ENCODE measurements around the gene TP53BP1. TPM values are rescaled to one million over a fixed set of nuclear protein-coding genes. Genes with fewer than 3 reads are reported as not detected.

TP53BP1 gene
- total RNA-seq, result 100 and 102 TPM in 2 replicates

GRCh38 chr15:43492673-43493601 lies at the start of gene TP53BP1:
Gene TP53BP1 (minus strand): TSS chr15:43493156. CDS start chr15:43493043, 113 bp downstream.

GRCh38 chr15:43517354-43518196 lies 24.6 kb upstream of the TP53BP1 start, which contains the start of gene MAP1A:
Gene MAP1A (plus strand): TSS chr15:43517608. CDS start chr15:43521474, 3,866 bp downstream.

GRCh38 chr15:43370975-43371974 lies 121.7 kb downstream of the TP53BP1 start, which contains the start of the genes TUBGCP4 and ZSCAN29:
Gene TUBGCP4 (plus strand): TSS chr15:43371101. CDS start chr15:43371355, 254 bp downstream.
Gene ZSCAN29 (minus strand): TSS chr15:43371043. CDS start chr15:43369913, 1,130 bp downstream.

Other genes starting within 250 kb of the TP53BP1 start
- 0.26 TPM in 1 of 2 replicates, not detected in the other for gene TGM5, start 226.2 kb downstream of the TP53BP1 start, total RNA-seq
- gene TGM7, start 190.9 kb downstream of the TP53BP1 start, total RNA-seq, result not detected in 2 replicates
- gene LCMT2, start 162.6 kb downstream of the TP53BP1 start, total RNA-seq, result 7.2 and 8.6 TPM in 2 replicates
- 16.7 and 17.8 TPM in 2 replicates for gene ZSCAN29, start 122.1 kb downstream of the TP53BP1 start, total RNA-seq
- 15.4 and 18.4 TPM in 2 replicates for gene TUBGCP4, start 122.1 kb downstream of the TP53BP1 start, total RNA-seq
- gene MAP1A, start 24.5 kb upstream of the TP53BP1 start, total RNA-seq, result 96.1 and 105 TPM in 2 replicates
- 23.7 and 31.9 TPM in 2 replicates for gene PPIP5K1, start 97.1 kb upstream of the TP53BP1 start, total RNA-seq
- gene CKMT1B, start 100.9 kb upstream of the TP53BP1 start, total RNA-seq, result not detected in 2 replicates
- 0.17 TPM in 1 of 2 replicates, not detected in the other for gene STRC, start 125.6 kb upstream of the TP53BP1 start, total RNA-seq
- 1.3 and 2.0 TPM in 2 replicates for gene CATSPER2, start 155.7 kb upstream of the TP53BP1 start, total RNA-seq
- not detected in 2 replicates for gene CKMT1A, start 200.7 kb upstream of the TP53BP1 start, total RNA-seq